H1 (cell line): ENCODE data around the gene SLC66A2. TPM values are rescaled to one million over a fixed set of nuclear protein-coding genes. Genes with fewer than 3 reads are reported as not detected.

ENCODE experiments used
- CTCF ChIA-PET: fragments of 300-600 bp; sonication (Branson Sonifier 250); formaldehyde crosslinking; loops from one replicate; lab custom pipeline; 2021; ENCODE audit not compliant: partially characterized antibody; lab: Charles Lee
- POLR2A ChIA-PET: fragments of 300-600 bp; sonication (Branson Sonifier 250); formaldehyde crosslinking; loops from one replicate; lab custom pipeline; 2021; ENCODE audit warnings: inconsistent platforms; ENCODE audit not compliant: partially characterized antibody; lab: Charles Lee
- DNase-seq, 2 experiments: peaks; one replicate each; pipeline versions ENCODE4 v3.0.0 to v3.0.0-alpha.2; 2010 to 2022; ENCODE audit warnings: low spot score in 2 of 2, low read depth in 1 of 2, mixed read lengths in 1 of 2
- FAIRE-seq: peaks from 2 replicates; lab custom pipeline; 2011; peaks lifted over from hg19 to GRCh38; lab: Jason Lieb, UNC
- H2AFZ ChIP-seq: 2 replicates; pipeline ENCODE4 v1.8.1; 2012; ENCODE audit warnings: low read length, inconsistent platforms
- H2AK5ac ChIP-seq: 2 replicates; pipeline ENCODE4 v1.6.1; 2013; ENCODE audit warnings: low read depth, low read length
- H2BK120ac ChIP-seq: replicated peaks from 2 replicates; pipeline ENCODE3; 2013; ENCODE audit warnings: low read depth, low read length, inconsistent platforms
- H2BK12ac ChIP-seq: 2 replicates; pipeline ENCODE4 v1.6.1; 2013; ENCODE audit warnings: low read depth, low read length
- H2BK15ac ChIP-seq: 2 replicates; pipeline ENCODE4 v1.6.1; 2013; ENCODE audit warnings: low read length
- H2BK20ac ChIP-seq: 2 replicates; pipeline ENCODE4 v1.6.1; 2013; ENCODE audit warnings: low read length
- H2BK5ac ChIP-seq: 2 replicates; pipeline ENCODE4 v1.6.1; 2013; ENCODE audit warnings: low read depth, low read length
- H3K14ac ChIP-seq: 2 replicates; pipeline ENCODE4 v1.6.1; 2013; ENCODE audit warnings: inconsistent platforms; ENCODE audit not compliant: insufficient read length
- H3K18ac ChIP-seq: 2 replicates; pipeline ENCODE4 v1.6.1; 2013; ENCODE audit warnings: low read length; ENCODE audit errors: extremely low read depth
- H3K23ac ChIP-seq: 2 replicates; pipeline ENCODE4 v1.6.1; 2013; ENCODE audit warnings: inconsistent platforms; ENCODE audit not compliant: insufficient read length
- H3K23me2 ChIP-seq: 2 replicates; pipeline ENCODE4 v1.6.1; 2013; ENCODE audit warnings: low read depth, low read length
- H3K27ac ChIP-seq: 2 replicates; pipeline ENCODE4 v1.6.1; 2011; ENCODE audit warnings: low read depth, low read length, inconsistent platforms
- H3K27me3 ChIP-seq, 4 experiments: replicated peaks in 1 of 4; 1 replicate in 1 of 4; 2 replicates in 3 of 4; pipeline versions ENCODE4 v1.6.1 to v1.8.1; 2011 to 2013; ENCODE audit warnings: low read length in 3 of 4, mild to moderate bottlenecking in 3 of 4, inconsistent platforms in 2 of 4, mixed read lengths in 2 of 4, moderate library complexity in 1 of 4; ENCODE audit not compliant: control insufficient read depth in 3 of 4, insufficient read depth in 3 of 4; ENCODE audit errors: extremely low read depth in 1 of 4
- H3K36me3 ChIP-seq, 4 experiments: 2 replicates each; pipeline versions ENCODE4 v1.6.1 to v1.8.1; 2011 to 2013; ENCODE audit warnings: mild to moderate bottlenecking in 4 of 4, low read length in 3 of 4, moderate library complexity in 2 of 4, control low read depth in 1 of 4, inconsistent platforms in 1 of 4; ENCODE audit not compliant: insufficient read depth in 4 of 4, control insufficient read depth in 2 of 4
- H3K4ac ChIP-seq: replicated peaks from 2 replicates; pipeline ENCODE3; 2013; ENCODE audit warnings: low read length, low read depth, mixed read lengths, inconsistent platforms; ENCODE audit not compliant: insufficient read length
- H3K4me1 ChIP-seq, 4 experiments: replicated peaks in 1 of 4; 1 replicate in 1 of 4; 2 replicates in 3 of 4; pipeline versions ENCODE4 v1.6.1 to v1.8.1; 2011 to 2013; ENCODE audit warnings: low read length in 3 of 4, inconsistent platforms in 2 of 4, mixed read lengths in 1 of 4; ENCODE audit not compliant: insufficient read depth in 4 of 4, control insufficient read depth in 3 of 4
- H3K4me2 ChIP-seq, 2 experiments: 2 replicates each; pipeline versions ENCODE4 v1.6.1 to v1.8.1; 2011 to 2013; ENCODE audit warnings: low read depth in 2 of 2, low read length in 2 of 2, control low read depth in 1 of 2, inconsistent platforms in 1 of 2, mild to moderate bottlenecking in 1 of 2; ENCODE audit not compliant: insufficient read depth in 1 of 2
- H3K4me3 ChIP-seq, 4 experiments: fragments of 200-600, 300-600 bp in 1 of 4; sonication (generic), shearing (Covaris generic), sonication (Bioruptor Twin) in 1 of 4; 2 replicates each; pipeline versions ENCODE4 v1.5.1 to v1.8.1; 2011 to 2016; ENCODE audit warnings: low read length in 4 of 4, low read depth in 3 of 4, control low read depth in 2 of 4, inconsistent platforms in 2 of 4, mild to moderate bottlenecking in 2 of 4, mixed read lengths in 1 of 4, moderate library complexity in 1 of 4; ENCODE audit not compliant: insufficient read depth in 2 of 4; ENCODE audit errors: extremely low read depth in 1 of 4
- H3K56ac ChIP-seq: replicated peaks from 2 replicates; pipeline ENCODE3; 2013; ENCODE audit warnings: low read depth, mild to moderate bottlenecking, mixed read lengths, low read length, inconsistent platforms; ENCODE audit not compliant: insufficient read length
- H3K79me1 ChIP-seq: 2 replicates; pipeline ENCODE4 v1.6.1; 2013; ENCODE audit warnings: low read depth, low read length, control low read depth
- H3K79me2 ChIP-seq, 2 experiments: 2 replicates each; pipeline versions ENCODE4 v1.6.1 to v1.8.1; 2012 to 2013; ENCODE audit warnings: low read length in 2 of 2, mild to moderate bottlenecking in 2 of 2, inconsistent platforms in 1 of 2; ENCODE audit not compliant: insufficient read depth in 2 of 2, control insufficient read depth in 1 of 2
- H3K9ac ChIP-seq, 4 experiments: replicated peaks in 1 of 4; 1 replicate in 1 of 4; 2 replicates in 3 of 4; pipeline versions ENCODE4 v1.6.1 to v1.8.1; 2011 to 2013; ENCODE audit warnings: low read depth in 3 of 4, low read length in 3 of 4, control low read depth in 2 of 4, mild to moderate bottlenecking in 2 of 4, moderate library complexity in 2 of 4, inconsistent platforms in 1 of 4; ENCODE audit errors: extremely low read depth in 1 of 4
- H3K9me3 ChIP-seq, 2 experiments: 2 replicates each; pipeline versions ENCODE4 v1.6.1 to v1.8.1; 2012 to 2013; ENCODE audit warnings: mild to moderate bottlenecking in 2 of 2, moderate library complexity in 2 of 2, control low read depth in 1 of 2, inconsistent platforms in 1 of 2, low read depth in 1 of 2, low read length in 1 of 2, mixed read lengths in 1 of 2; ENCODE audit not compliant: insufficient read depth in 2 of 2
- H4K20me1 ChIP-seq, 2 experiments: replicated peaks in 1 of 2; 2 replicates each; pipeline versions ENCODE3 to v1.8.1; 2011 to 2013; ENCODE audit warnings: inconsistent platforms in 2 of 2, low read length in 2 of 2, mild to moderate bottlenecking in 1 of 2; ENCODE audit not compliant: insufficient read depth in 2 of 2, control insufficient read depth in 1 of 2
- H4K5ac ChIP-seq: 2 replicates; pipeline ENCODE4 v1.6.1; 2013; ENCODE audit warnings: low read length, low read depth, mixed read lengths, inconsistent platforms; ENCODE audit not compliant: insufficient read length
- H4K8ac ChIP-seq: 2 replicates; pipeline ENCODE4 v1.8.0; 2013; ENCODE audit warnings: mild to moderate bottlenecking, moderate library complexity, low read length, inconsistent platforms; ENCODE audit not compliant: insufficient read depth; ENCODE audit errors: extremely low read depth
- H4K91ac ChIP-seq: replicated peaks from 2 replicates; pipeline ENCODE3; 2013; ENCODE audit warnings: low read length, mixed read lengths, inconsistent platforms; ENCODE audit not compliant: insufficient read length
- CHD2 ChIP-seq: IDR thresholded peaks from 2 replicates; pipeline ENCODE4 v1.6.1; 2012; ENCODE audit warnings: low read length, improper control_type of control experiment
- CREB1 ChIP-seq: IDR thresholded peaks from 2 replicates; pipeline ENCODE4 v1.6.1; 2012; ENCODE audit warnings: inconsistent platforms
- GABPA ChIP-seq: IDR thresholded peaks from 2 replicates; pipeline ENCODE4 v1.6.1; 2011; ENCODE audit warnings: mild to moderate bottlenecking, low read length, moderate library complexity, borderline replicate concordance; ENCODE audit not compliant: insufficient read depth
- JUN ChIP-seq: IDR thresholded peaks from 2 replicates; pipeline ENCODE4 v1.6.1; 2011; ENCODE audit warnings: low read depth, mild to moderate bottlenecking, improper control_type of control experiment, low read length
- KDM5A ChIP-seq: fragments of 200-600 bp; IDR thresholded peaks from 2 replicates; pipeline ENCODE4 v1.7.1; 2012; ENCODE audit warnings: mild to moderate bottlenecking, low read length, inconsistent platforms, mixed read lengths
- MAX ChIP-seq: IDR thresholded peaks from 2 replicates; pipeline ENCODE4 v1.6.1; 2012; ENCODE audit warnings: inconsistent platforms
- PHF8 ChIP-seq: fragments of 200-600 bp; sonication (generic); conservative IDR thresholded peaks from 2 replicates; pipeline ENCODE4 v1.7.1; 2012; ENCODE audit warnings: low read depth, mild to moderate bottlenecking, inconsistent platforms, low read length, moderate library complexity
- POLR2AphosphoS5 ChIP-seq: IDR thresholded peaks from 2 replicates; pipeline ENCODE4 v1.6.1; 2011; ENCODE audit warnings: low read depth, low read length
- POU5F1 ChIP-seq: IDR thresholded peaks from 2 replicates; pipeline ENCODE4 v1.6.1; 2011; ENCODE audit warnings: low read depth, mild to moderate bottlenecking, low read length, moderate library complexity
- RXRA ChIP-seq: IDR thresholded peaks from 2 replicates; pipeline ENCODE4 v1.6.1; 2011; ENCODE audit warnings: low read depth, mild to moderate bottlenecking, low read length, moderate library complexity; ENCODE audit not compliant: insufficient read depth
- SIRT6 ChIP-seq: IDR thresholded peaks from one replicate; pipeline ENCODE4 v1.7.1; 2012; ENCODE audit warnings: low read length, inconsistent platforms
- SP1 ChIP-seq: IDR thresholded peaks from 2 replicates; pipeline ENCODE4 v1.6.1; 2011; ENCODE audit warnings: low read depth, low read length
- TBP ChIP-seq: IDR thresholded peaks from 2 replicates; pipeline ENCODE4 v1.6.1; 2011; ENCODE audit warnings: low read depth, low read length, improper control_type of control experiment
- YY1 ChIP-seq: IDR thresholded peaks from 2 replicates; pipeline ENCODE4 v1.6.1; 2011; ENCODE audit warnings: low read depth, mild to moderate bottlenecking, low read length
- whole genome bisulfite sequencing, 2 experiments: shearing (Covaris generic) in 1 of 2; methylation state at CpG; one replicate each; pipeline versions ENCODE4 v1.1.6 to v1.1.7; 2013 to 2015; ENCODE audit warnings: low lambda C conversion rate in 2 of 2, mixed read lengths in 2 of 2, inconsistent platforms in 1 of 2, low coverage in 1 of 2, missing lambda C conversion rate in 1 of 2; ENCODE audit not compliant: insufficient replicate concordance in 2 of 2, insufficient coverage in 1 of 2, insufficient read length in 1 of 2; ENCODE audit errors: extremely low coverage in 1 of 2, missing lambda C conversion rate in 1 of 2; 5-methylcytosine and 5-hydroxymethylcytosine counted together
- polyA plus RNA-seq, 7 experiments: library from polyadenylated mRNA; depleted of rRNA in 3 of 7; stranded (reverse) in 5 of 7; unstranded in 2 of 7; fragments of >200 nt in 5 of 7; fragments of 200-250 nt in 2 of 7; gene quantifications; 1 replicate in 5 of 7; 2 replicates in 1 of 7; 4 replicates in 1 of 7; pipeline versions ENCODE4 v1.2.1 to v1.2.3, GENCODE V29; 2011 to 2013; ENCODE audit warnings: missing spikeins in 2 of 7, mixed read lengths in 2 of 7
- total RNA-seq: library from RNA; stranded (reverse); fragmentation: NEBNext Ultra II Directional; extraction: Animal tissue kit (Norgen Biotek cat#: 25700); gene quantifications from 2 replicates; pipeline ENCODE4 v1.2.1, GENCODE V29; 2021
- TF ChIP-seq, protein P1 (sequence below): IDR thresholded peaks from 2 replicates; pipeline ENCODE4 v1.6.1; 2012; ENCODE audit warnings: inconsistent platforms

Gene SLC66A2
- total and polyA plus RNA-seq, 2 of the 8 experiments (the other 6 are each of a cell fraction or from before 2014, with no cell fraction given), result 15.0 to 18.9 TPM

- Histone ChIP-seq H3K4me2 (no peak overlapping the region), H4K20me1 (peaks cover 5 to 17% of the 10 kb centered on the region in 2 experiments), H3K18ac (no peak overlapping the region), H3K56ac (no peak overlapping the region), H4K91ac (no peak overlapping the region), H2BK12ac (no peak overlapping the region), H3K79me1 (peaks cover 5% of the 10 kb centered on the region), H3K79me2 (peaks cover 0 to 3% of the 10 kb centered on the region in 2 experiments; a peak in 2 of 4 replicates), H3K27ac (no peak overlapping the region), H3K4me1 (peaks cover 0 to 13% (median 8%) of the 10 kb centered on the region in 4 experiments; a peak in 4 of 7 replicates), H3K9ac (no peak overlapping the region), H2AFZ (no peak overlapping the region), H3K23ac (no peak overlapping the region), H2BK20ac (no peak overlapping the region), H2BK5ac (no peak overlapping the region), H3K9me3 (no peaks in the 10 kb centered on the region), H2BK120ac (no peak overlapping the region), H2BK15ac (no peak overlapping the region), H3K14ac (no peak overlapping the region), H3K4ac (no peak overlapping the region), H3K23me2 (no peaks in the 10 kb centered on the region), H4K8ac (no peak overlapping the region), H3K4me3 (no peak overlapping the region), H4K5ac (no peak overlapping the region), H3K27me3 (no peaks in the 10 kb centered on the region; a peak in 1 of 7 replicates), H3K36me3 (no peaks in the 10 kb centered on the region; a peak in 1 of 8 replicates), H2AK5ac (no peak overlapping the region)
- WGBS, 2 experiments, result 92% methylated on average over 7 of the region's 7 CpGs; no CpG with 5 or more reads in 1 of the 2 experiments
- ChIA-PET CTCF (interaction anchor here (0.8 to 1.2 kb wide), 2 partner anchors 8 to 11 kb away, joined by 3 to 4 read pairs; no protein-coding TSS in a partner anchor), POLR2A (interaction anchor here (1.6 to 1.7 kb wide), 2 partner anchors 10 to 26 kb away, joined by 3 to 4 read pairs; no protein-coding TSS in a partner anchor)
- no peak for FAIRE-seq
- DNase-seq, result no peak
- TF ChIP-seq KDM5A (no peak), POU5F1 (no peak), GABPA (no peak), CREB1 (no peak), JUN (no peak), MAX (no peak), CHD2 (no peak), RXRA (no peak), YY1 (no peak), POLR2AphosphoS5 (no peak), TBP (no peak), PHF8 (no peak), SP1 (no peak), SIRT6 (no peak)
- TF ChIP-seq, protein P1, sequence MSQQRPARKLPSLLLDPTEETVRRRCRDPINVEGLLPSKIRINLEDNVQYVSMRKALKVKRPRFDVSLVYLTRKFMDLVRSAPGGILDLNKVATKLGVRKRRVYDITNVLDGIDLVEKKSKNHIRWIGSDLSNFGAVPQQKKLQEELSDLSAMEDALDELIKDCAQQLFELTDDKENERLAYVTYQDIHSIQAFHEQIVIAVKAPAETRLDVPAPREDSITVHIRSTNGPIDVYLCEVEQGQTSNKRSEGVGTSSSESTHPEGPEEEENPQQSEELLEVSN, result no peak
These were observed 9.2 kb downstream of the SLC66A2 start for GRCh38 chr18:79942211-79942610.
